A549 (cell line): ENCODE measurements around the gene TMEM139.

Experiments used
- EP300 ChIP-seq, 2 experiments: fragments of >200 bp; sonication (Bioruptor Twin); formaldehyde crosslinking; IDR thresholded peaks; 2 replicates in 1 of 2; 3 replicates in 1 of 2; pipeline ENCODE4 v1.6.1; 2016 to 2017
- JUN ChIP-seq, 2 experiments: fragments of >200 bp; sonication (Bioruptor Twin); formaldehyde crosslinking; IDR thresholded peaks; 2 replicates in 1 of 2; 3 replicates in 1 of 2; pipeline ENCODE4 v1.6.1; 2016 to 2017
- JUNB ChIP-seq: fragments of >200 bp; sonication (Bioruptor Twin); formaldehyde crosslinking; IDR thresholded peaks from 2 replicates; pipeline ENCODE4 v1.6.1; 2016
- MYC ChIP-seq: IDR thresholded peaks from 2 replicates; pipeline ENCODE4 v1.6.1; 2012; ENCODE audit warnings: mild to moderate bottlenecking, inconsistent platforms, low read length, improper control_type of control experiment, borderline replicate concordance
- NFE2L2 ChIP-seq: fragments of 150-350 bp; conservative IDR thresholded peaks from 2 replicates; pipeline ENCODE4 v1.6.1; 2014; ENCODE audit warnings: low read length
- POLR2A ChIP-seq: IDR thresholded peaks from 2 replicates; pipeline ENCODE4 v1.6.1; 2012; ENCODE audit warnings: mild to moderate bottlenecking, low read length
- RNF2 ChIP-seq: fragments of 200-600 bp; sonication (generic); IDR thresholded peaks from 2 replicates; pipeline ENCODE4 v1.6.1; 2016; ENCODE audit warnings: low read depth, mild to moderate bottlenecking, antibody characterized with exemption, moderate library complexity, borderline replicate concordance
- TF ChIP-seq, protein P1 (sequence below): fragments of >200 bp; sonication (Bioruptor Twin); formaldehyde crosslinking; IDR thresholded peaks from 3 replicates; pipeline ENCODE4 v1.5.1; 2016
- TF ChIP-seq, protein P2 (sequence below): fragments of 150-350 bp; IDR thresholded peaks from 2 replicates; pipeline ENCODE4 v1.6.1; 2014; ENCODE audit warnings: low read depth, mild to moderate bottlenecking, low read length
- TF ChIP-seq, protein P3 (sequence below): IDR thresholded peaks from 2 replicates; pipeline ENCODE4 v1.6.1; 2012

DNA sequence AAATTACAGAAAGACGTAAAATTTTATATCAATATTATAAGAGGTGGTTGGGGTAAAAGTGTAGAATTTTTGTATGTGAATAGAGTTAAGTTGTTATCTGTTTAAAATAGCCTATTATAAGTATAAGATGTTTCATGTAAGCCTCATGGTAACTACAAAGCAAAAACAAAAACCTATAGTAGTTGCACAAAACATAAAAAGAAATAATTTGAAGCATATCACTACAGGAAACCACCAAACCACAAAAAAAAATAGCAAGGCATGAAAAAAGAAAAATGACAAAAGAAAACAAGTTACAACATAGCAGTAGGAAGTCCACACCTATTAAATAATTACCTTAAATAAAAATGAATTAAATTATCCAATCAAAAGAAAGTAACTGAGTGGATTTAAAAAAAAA, 33.9 kb upstream of the TMEM139 start:
- TF ChIP-seq RNF2 (no peak), MYC (no peak), POLR2A (no peak), EP300 (IDR thresholded peaks at IDR 0.05) (no peak), JUN (IDR thresholded peaks at IDR 0.05) (no peak), JUNB (no peak), NFE2L2 (no peak)
- TF ChIP-seq, protein P1, sequence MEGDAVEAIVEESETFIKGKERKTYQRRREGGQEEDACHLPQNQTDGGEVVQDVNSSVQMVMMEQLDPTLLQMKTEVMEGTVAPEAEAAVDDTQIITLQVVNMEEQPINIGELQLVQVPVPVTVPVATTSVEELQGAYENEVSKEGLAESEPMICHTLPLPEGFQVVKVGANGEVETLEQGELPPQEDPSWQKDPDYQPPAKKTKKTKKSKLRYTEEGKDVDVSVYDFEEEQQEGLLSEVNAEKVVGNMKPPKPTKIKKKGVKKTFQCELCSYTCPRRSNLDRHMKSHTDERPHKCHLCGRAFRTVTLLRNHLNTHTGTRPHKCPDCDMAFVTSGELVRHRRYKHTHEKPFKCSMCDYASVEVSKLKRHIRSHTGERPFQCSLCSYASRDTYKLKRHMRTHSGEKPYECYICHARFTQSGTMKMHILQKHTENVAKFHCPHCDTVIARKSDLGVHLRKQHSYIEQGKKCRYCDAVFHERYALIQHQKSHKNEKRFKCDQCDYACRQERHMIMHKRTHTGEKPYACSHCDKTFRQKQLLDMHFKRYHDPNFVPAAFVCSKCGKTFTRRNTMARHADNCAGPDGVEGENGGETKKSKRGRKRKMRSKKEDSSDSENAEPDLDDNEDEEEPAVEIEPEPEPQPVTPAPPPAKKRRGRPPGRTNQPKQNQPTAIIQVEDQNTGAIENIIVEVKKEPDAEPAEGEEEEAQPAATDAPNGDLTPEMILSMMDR = no peak
- TF ChIP-seq, protein P2, sequence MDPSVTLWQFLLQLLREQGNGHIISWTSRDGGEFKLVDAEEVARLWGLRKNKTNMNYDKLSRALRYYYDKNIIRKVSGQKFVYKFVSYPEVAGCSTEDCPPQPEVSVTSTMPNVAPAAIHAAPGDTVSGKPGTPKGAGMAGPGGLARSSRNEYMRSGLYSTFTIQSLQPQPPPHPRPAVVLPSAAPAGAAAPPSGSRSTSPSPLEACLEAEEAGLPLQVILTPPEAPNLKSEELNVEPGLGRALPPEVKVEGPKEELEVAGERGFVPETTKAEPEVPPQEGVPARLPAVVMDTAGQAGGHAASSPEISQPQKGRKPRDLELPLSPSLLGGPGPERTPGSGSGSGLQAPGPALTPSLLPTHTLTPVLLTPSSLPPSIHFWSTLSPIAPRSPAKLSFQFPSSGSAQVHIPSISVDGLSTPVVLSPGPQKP = no peak
- TF ChIP-seq, protein P3, sequence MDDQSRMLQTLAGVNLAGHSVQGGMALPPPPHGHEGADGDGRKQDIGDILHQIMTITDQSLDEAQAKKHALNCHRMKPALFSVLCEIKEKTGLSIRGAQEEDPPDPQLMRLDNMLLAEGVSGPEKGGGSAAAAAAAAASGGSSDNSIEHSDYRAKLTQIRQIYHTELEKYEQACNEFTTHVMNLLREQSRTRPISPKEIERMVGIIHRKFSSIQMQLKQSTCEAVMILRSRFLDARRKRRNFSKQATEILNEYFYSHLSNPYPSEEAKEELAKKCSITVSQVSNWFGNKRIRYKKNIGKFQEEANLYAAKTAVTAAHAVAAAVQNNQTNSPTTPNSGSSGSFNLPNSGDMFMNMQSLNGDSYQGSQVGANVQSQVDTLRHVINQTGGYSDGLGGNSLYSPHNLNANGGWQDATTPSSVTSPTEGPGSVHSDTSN = no peak
